Hepatocyte (in vitro differentiated cells): ENCODE results near the gene NPIPB8.

Source experiments
- CTCF ChIP-seq: fragments of 200-600 bp; sonication (generic); IDR thresholded peaks from 2 replicates; pipeline ENCODE4 v1.5.1; 2016; ENCODE audit warnings: antibody characterized with exemption, mild to moderate bottlenecking; ENCODE audit not compliant: poor library complexity
- EZH2 ChIP-seq: fragments of 200-600 bp; sonication (generic); IDR thresholded peaks from 2 replicates; pipeline ENCODE4 v1.6.1; 2016; ENCODE audit warnings: antibody characterized with exemption, mild to moderate bottlenecking, borderline replicate concordance

DNA sequence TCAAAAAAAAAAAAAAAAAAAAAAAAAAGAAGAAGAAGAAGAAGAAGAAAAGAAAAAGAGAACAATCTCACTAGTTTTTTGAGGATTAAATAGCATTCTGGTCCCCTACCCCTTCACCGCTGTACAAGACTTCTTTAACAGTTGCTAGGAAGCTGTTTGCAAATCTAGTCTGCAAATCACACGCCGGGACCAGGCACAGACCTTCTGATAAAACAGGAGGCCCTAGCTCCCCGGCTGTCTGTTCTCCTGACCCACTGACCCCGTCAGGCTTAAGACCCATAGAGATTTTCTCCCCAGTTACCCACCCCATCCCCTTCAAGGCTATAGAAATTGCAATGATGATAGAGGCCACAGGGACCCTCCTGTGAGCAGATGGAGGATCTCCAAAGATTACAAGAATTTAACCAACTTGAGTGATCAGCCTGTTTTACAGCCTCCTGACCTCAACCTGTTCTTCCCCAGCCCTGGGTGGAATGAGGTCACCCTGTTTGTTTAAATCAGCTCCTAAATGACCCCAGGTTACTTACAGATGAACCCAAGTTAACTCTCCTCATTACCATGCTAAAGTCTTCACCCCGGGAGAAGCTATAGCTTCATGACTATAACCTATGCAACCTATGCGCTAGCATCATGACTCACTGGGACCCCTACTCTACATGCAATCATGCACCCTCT, 16.2 kb upstream of the NPIPB8 start:
- TF ChIP-seq EZH2 (no peak), CTCF (no peak)
